Stomach (tissue), 9 donors: ENCODE data around the gene BRCA2. TPM values are rescaled to one million over a fixed set of nuclear protein-coding genes. Genes with fewer than 3 reads are reported as not detected.

ENCODE experiments used
- DNase-seq, 2 donors: peaks; one replicate each; pipeline versions ENCODE4 v3.0.0 to v3.0.0-alpha.2; 2013 to 2019
- H3K27ac ChIP-seq, 5 donors: fragments of 200-600 bp in 4 of 5; sonication (generic) in 4 of 5; one replicate each; pipeline ENCODE4 v1.5.1; 2013 to 2019; ENCODE audit warnings: mild to moderate bottlenecking in 1 of 5, moderate library complexity in 1 of 5
- H3K27me3 ChIP-seq, 3 donors: fragments of 200-600 bp; sonication (generic); one replicate each; pipeline ENCODE4 v1.5.1; 2017 to 2019; ENCODE audit warnings: mixed run types in 1 of 3
- H3K36me3 ChIP-seq, 4 donors: fragments of 200-600 bp; sonication (generic); 1 replicate in 3 of 4; 2 replicates in 1 of 4; pipeline ENCODE4 v1.5.1; 2016 to 2019
- H3K4me1 ChIP-seq, 4 donors: fragments of 200-600 bp; sonication (generic); one replicate each; pipeline ENCODE4 v1.5.1; 2016 to 2019
- H3K4me3 ChIP-seq, 4 donors: fragments of 200-600 bp; sonication (generic) in 3 of 4; one replicate each; pipeline ENCODE4 v1.5.1; 2016 to 2019; ENCODE audit warnings: mild to moderate bottlenecking in 1 of 4
- H3K9me3 ChIP-seq, 4 donors: fragments of 200-600 bp; sonication (generic); one replicate each; pipeline ENCODE4 v1.5.1; 2016 to 2019
- CTCF ChIP-seq, 7 experiments: fragments of 450-650 bp in 4 of 7; fragments of 200-600 bp in 3 of 7; sonication (generic) in 3 of 7; IDR thresholded peaks; one replicate each; pipeline ENCODE4 v1.5.1; 2016 to 2019; ENCODE audit warnings: antibody characterized with exemption in 7 of 7, control low read depth in 2 of 7, mild to moderate bottlenecking in 1 of 7
- EP300 ChIP-seq: sonication (generic); formaldehyde crosslinking; IDR thresholded peaks from one replicate; pipeline ENCODE4 v1.6.1; 2017; ENCODE audit warnings: antibody characterized with exemption
- POLR2A ChIP-seq, 4 donors: fragments of 450-650 bp; IDR thresholded peaks; one replicate each; pipeline ENCODE4 v1.6.1; 2016; ENCODE audit warnings: antibody characterized with exemption in 4 of 4, control low read depth in 2 of 4, mild to moderate bottlenecking in 1 of 4, moderate library complexity in 1 of 4
- POLR2AphosphoS5 ChIP-seq, 3 donors: sonication (generic); formaldehyde crosslinking; IDR thresholded peaks; one replicate each; pipeline ENCODE4 v1.6.1; 2016; ENCODE audit warnings: antibody characterized with exemption in 3 of 3
- WGBS, 5 donors: extraction: QIAGEN DNeasy Blood & Tissue Kit in 3 of 5; methylation state at CpG; one replicate each; pipeline versions ENCODE4 v1.1.5 to v1.1.7; 2013 to 2018; 5-methylcytosine and 5-hydroxymethylcytosine counted together
- intact Hi-C: fragments of 100-400 bp; cut with DNase I; formaldehyde crosslinking; loops from one replicate; pipeline ENCODE4 v1.15.1; 2023; ENCODE audit warnings: low total_unique reads
- polyA plus RNA-seq, 3 donors: library from polyadenylated mRNA; stranded (reverse); fragments of 200-250 nt; gene quantifications; one replicate each; pipeline ENCODE4 v1.2.3, GENCODE V29; 2013
- total RNA-seq, 5 donors: library from RNA; depleted of rRNA; stranded (reverse); fragments of >200 nt; gene quantifications; one replicate each; pipeline versions ENCODE4 v1.1.0 to v1.2.3, GENCODE V29; 2014 to 2016
- donor health status: healthy with polysubstance abuse.
- donor health status: Bipolar disorder and iron deficiency.
- donor health status: healthy.

The BRCA2 gene
- total and polyA plus RNA-seq, 8 donors, result 0.53 to 16.2 (median 1.2) TPM

- DNase-seq, result peak in 1 of 2 donors; percentile 71
- intact Hi-C loops, result no loop called here
- peak overlapping the region; percentile 87 to 89 (median 88) for H3K4me3 ChIP-seq
- H3K9me3 ChIP-seq, result no peaks in the 10 kb centered on the region
- no peak for TF ChIP-seq EP300
- peaks cover 0 to 6% (median 0%) of the 10 kb centered on the region in 4 donors for H3K36me3 ChIP-seq
- peaks cover 14 to 40% (median 22%) of the 10 kb centered on the region in 4 donors for H3K4me1 ChIP-seq
- no peaks in the 10 kb centered on the region for H3K27me3 ChIP-seq
- WGBS, 5 donors, result 46 to 52% (median 50%) methylated on average over 19 of the region's 19 CpGs
- peak overlapping the region; percentile 86 to 95 (median 90) for H3K27ac ChIP-seq
Observed at GRCh38 chr13:32426191-32426989, 111.1 kb downstream of the BRCA2 start.

GRCh38 chr13:32426990-32427851, 111.9 kb downstream of the BRCA2 start:
- Histone ChIP-seq H3K4me3 (peak overlapping the region; percentile 87 to 89 (median 88)), H3K27me3 (no peaks in the 10 kb centered on the region), H3K36me3 (peaks cover 0 to 6% (median 3%) of the 10 kb centered on the region in 4 donors), H3K9me3 (no peaks in the 10 kb centered on the region), H3K27ac (peak overlapping the region; percentile 86 to 95 (median 90)), H3K4me1 (peaks cover 14 to 40% (median 22%) of the 10 kb centered on the region in 4 donors)
- intact Hi-C loops, result no loop called here
- WGBS, 5 donors, result 0 to 2% (median 1%) methylated on average over 43 to 90 of the region's 90 CpGs
- TF ChIP-seq CTCF (IDR thresholded peaks at IDR 0.05) (no peak), POLR2AphosphoS5 (IDR thresholded peaks at IDR 0.05) (no peak), EP300 (no peak)
- peak; percentile 57 to 78 for DNase-seq

- Histone ChIP-seq H3K27ac (peak within 1 kb of the TSS; percentile 86 to 95 (median 90)), H3K27me3 (no peaks in the 10 kb centered on the region), H3K9me3 (no peaks in the 10 kb centered on the region), H3K4me1 (peaks cover 14 to 40% (median 22%) of the 10 kb centered on the region in 4 donors), H3K36me3 (peaks cover 0 to 12% (median 3%) of the 10 kb centered on the region in 4 donors), H3K4me3 (peak within 1 kb of the TSS; percentile 87 to 89 (median 88))
- DNase-seq, result peak; percentile 71 to 92
- intact Hi-C loops, result no loop called here
- TF ChIP-seq POLR2AphosphoS5 (IDR thresholded peaks at IDR 0.05), result peak; percentile 89 to 97 (median 92)
- TF ChIP-seq CTCF (IDR thresholded peaks at IDR 0.05), result no peak
- 0 to 2% (median 0%) methylated on average over 19 to 40 of the region's 40 CpGs for WGBS, 5 donors
Observed at GRCh38 chr13:32427852-32428580, 112.7 kb downstream of the BRCA2 start, which contains the start of gene N4BP2L1. TSS of gene N4BP2L1 (minus strand) at chr13:32428130. CDS start at chr13:32428082, 48 bp downstream.

GRCh38 chr13:32428581-32429432, 113.5 kb downstream of the BRCA2 start:
- Histone ChIP-seq H3K27me3 (no peaks in the 10 kb centered on the region), H3K4me1 (peaks cover 14 to 37% (median 22%) of the 10 kb centered on the region in 4 donors), H3K36me3 (peaks cover 0 to 12% (median 3%) of the 10 kb centered on the region in 4 donors), H3K27ac (peak overlapping the region; percentile 86 to 95 (median 90)), H3K4me3 (peak overlapping the region; percentile 87 to 89 (median 88)), H3K9me3 (no peaks in the 10 kb centered on the region)
- TF ChIP-seq CTCF (IDR thresholded peaks at IDR 0.05) (no peak), POLR2AphosphoS5 (IDR thresholded peaks at IDR 0.05) (no peak), POLR2A (IDR thresholded peaks at IDR 0.05) (no peak), EP300 (no peak)
- WGBS, 5 donors, result 47 to 58% (median 50%) methylated on average over 9 of the region's 9 CpGs
- intact Hi-C loops, result no loop called here
- peak in 1 of 2 donors; percentile 52 for DNase-seq
